ENCODE results near the gene PAGR1. TPM values are rescaled to one million over a fixed set of nuclear protein-coding genes. Genes with fewer than 3 reads are reported as not detected.

Gene PAGR1
- total and polyA plus RNA-seq, 2 of the 13 experiments (the other 11 are each of a cell fraction or from before 2014, with no cell fraction given): 9.8 to 66.4 TPM

DNA sequence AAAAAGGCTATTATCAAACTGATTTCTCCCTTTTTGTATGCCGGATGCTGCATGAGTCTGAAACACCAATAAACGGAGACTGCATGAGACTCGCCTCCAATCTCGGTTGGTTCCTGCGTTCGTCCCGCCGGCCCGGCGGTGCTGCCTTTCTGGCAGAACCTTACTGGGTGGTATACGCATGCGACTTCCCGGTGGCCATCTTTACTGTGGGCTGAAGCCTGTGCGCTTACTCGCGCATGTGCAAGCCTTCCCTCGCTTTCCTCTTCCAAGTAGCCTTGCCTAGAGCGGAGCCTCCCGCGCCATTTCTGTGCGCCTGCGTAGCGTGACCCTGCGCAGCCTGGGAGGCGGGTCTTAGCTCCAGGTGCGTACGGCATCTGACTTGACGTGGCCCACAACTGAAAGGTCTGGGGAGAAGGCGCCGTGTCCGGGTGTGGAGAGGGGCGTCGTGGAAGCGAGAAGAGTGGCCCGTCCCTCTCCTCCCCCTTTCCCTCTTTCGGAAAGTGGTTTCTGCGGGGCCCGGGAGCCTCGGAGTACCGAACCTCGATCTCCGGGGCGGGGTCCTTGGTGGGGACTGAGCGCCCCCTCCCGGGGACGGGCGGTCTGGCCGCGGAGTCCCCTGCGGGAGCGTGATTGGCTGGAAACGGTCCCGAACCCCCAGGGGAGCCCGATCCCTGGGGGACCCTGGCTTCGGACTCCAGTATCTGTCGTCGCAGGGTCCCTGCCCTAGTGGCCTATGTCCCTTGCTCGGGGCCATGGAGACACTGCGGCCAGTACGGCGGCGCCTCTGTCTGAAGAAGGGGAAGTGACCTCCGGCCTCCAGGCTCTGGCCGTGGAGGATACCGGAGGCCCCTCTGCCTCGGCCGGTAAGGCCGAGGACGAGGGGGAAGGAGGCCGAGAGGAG is at the start of gene PAGR1 (continued):
- TF ChIP-seq, protein P1, sequence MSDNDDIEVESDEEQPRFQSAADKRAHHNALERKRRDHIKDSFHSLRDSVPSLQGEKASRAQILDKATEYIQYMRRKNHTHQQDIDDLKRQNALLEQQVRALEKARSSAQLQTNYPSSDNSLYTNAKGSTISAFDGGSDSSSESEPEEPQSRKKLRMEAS (IDR thresholded peaks at IDR 0.05): peak; percentile 95
- TF ChIP-seq GATA4 (IDR thresholded peaks at IDR 0.05; ENCODE audit: borderline replicate concordance, low read depth) (peak; percentile 61), ATF2 (CRISPR knock-in tag; IDR thresholded peaks at IDR 0.05) (peak; percentile 87; the same call in 1 of the 2 replicates), ZNF256 (CRISPR knock-in tag; conservative IDR thresholded peaks at IDR 0.05) (peak; percentile 29; the same call in 1 of the 2 replicates), REPIN1 (CRISPR knock-in tag; IDR thresholded peaks at IDR 0.05; ENCODE audit: borderline replicate concordance, low read depth) (peak; percentile 76; the same call in 1 of the 2 replicates), TERF1 (CRISPR knock-in tag; IDR thresholded peaks at IDR 0.05) (0 out of 2 replicates have a peak, but pooled peaks have one; percentile 62), ISX (CRISPR knock-in tag; conservative IDR thresholded peaks at IDR 0.05) (no peak), ZNF710 (CRISPR knock-in tag; IDR thresholded peaks at IDR 0.05; ENCODE audit: borderline replicate concordance) (peak; percentile 95), ZFX (CRISPR knock-in tag; IDR thresholded peaks at IDR 0.05; ENCODE audit: low read depth) (peak; percentile 82), XBP1 (CRISPR knock-in tag; IDR thresholded peaks at IDR 0.05) (no peak), ZZZ3 (CRISPR knock-in tag; IDR thresholded peaks at IDR 0.05; ENCODE audit: borderline replicate concordance) (peak; percentile 86; the same call in 1 of the 2 replicates), CENPX (CRISPR knock-in tag; IDR thresholded peaks at IDR 0.05) (no peak), ZNF678 (CRISPR knock-in tag; IDR thresholded peaks at IDR 0.05) (peak; percentile 25; the same call in 1 of the 2 replicates), SP2 (CRISPR knock-in tag; IDR thresholded peaks at IDR 0.05) (peak; percentile 72)
- TF ChIP-seq, protein P2, sequence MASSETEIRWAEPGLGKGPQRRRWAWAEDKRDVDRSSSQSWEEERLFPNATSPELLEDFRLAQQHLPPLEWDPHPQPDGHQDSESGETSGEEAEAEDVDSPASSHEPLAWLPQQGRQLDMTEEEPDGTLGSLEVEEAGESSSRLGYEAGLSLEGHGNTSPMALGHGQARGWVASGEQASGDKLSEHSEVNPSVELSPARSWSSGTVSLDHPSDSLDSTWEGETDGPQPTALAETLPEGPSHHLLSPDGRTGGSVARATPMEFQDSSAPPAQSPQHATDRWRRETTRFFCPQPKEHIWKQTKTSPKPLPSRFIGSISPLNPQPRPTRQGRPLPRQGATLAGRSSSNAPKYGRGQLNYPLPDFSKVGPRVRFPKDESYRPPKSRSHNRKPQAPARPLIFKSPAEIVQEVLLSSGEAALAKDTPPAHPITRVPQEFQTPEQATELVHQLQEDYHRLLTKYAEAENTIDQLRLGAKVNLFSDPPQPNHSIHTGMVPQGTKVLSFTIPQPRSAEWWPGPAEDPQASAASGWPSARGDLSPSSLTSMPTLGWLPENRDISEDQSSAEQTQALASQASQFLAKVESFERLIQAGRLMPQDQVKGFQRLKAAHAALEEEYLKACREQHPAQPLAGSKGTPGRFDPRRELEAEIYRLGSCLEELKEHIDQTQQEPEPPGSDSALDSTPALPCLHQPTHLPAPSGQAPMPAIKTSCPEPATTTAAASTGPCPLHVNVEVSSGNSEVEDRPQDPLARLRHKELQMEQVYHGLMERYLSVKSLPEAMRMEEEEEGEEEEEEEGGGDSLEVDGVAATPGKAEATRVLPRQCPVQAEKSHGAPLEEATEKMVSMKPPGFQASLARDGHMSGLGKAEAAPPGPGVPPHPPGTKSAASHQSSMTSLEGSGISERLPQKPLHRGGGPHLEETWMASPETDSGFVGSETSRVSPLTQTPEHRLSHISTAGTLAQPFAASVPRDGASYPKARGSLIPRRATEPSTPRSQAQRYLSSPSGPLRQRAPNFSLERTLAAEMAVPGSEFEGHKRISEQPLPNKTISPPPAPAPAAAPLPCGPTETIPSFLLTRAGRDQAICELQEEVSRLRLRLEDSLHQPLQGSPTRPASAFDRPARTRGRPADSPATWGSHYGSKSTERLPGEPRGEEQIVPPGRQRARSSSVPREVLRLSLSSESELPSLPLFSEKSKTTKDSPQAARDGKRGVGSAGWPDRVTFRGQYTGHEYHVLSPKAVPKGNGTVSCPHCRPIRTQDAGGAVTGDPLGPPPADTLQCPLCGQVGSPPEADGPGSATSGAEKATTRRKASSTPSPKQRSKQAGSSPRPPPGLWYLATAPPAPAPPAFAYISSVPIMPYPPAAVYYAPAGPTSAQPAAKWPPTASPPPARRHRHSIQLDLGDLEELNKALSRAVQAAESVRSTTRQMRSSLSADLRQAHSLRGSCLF (CRISPR knock-in tag; IDR thresholded peaks at IDR 0.05; ENCODE audit: borderline replicate concordance): no peak
- TF ChIP-seq, protein P3, sequence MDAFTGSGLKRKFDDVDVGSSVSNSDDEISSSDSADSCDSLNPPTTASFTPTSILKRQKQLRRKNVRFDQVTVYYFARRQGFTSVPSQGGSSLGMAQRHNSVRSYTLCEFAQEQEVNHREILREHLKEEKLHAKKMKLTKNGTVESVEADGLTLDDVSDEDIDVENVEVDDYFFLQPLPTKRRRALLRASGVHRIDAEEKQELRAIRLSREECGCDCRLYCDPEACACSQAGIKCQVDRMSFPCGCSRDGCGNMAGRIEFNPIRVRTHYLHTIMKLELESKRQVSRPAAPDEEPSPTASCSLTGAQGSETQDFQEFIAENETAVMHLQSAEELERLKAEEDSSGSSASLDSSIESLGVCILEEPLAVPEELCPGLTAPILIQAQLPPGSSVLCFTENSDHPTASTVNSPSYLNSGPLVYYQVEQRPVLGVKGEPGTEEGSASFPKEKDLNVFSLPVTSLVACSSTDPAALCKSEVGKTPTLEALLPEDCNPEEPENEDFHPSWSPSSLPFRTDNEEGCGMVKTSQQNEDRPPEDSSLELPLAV (CRISPR knock-in tag; conservative IDR thresholded peaks at IDR 0.05; ENCODE audit: low read depth): peak; percentile 53; the same call in 1 of the 2 replicates

Data from HepG2 (cell line).